SIG-M5 (cell line): ENCODE results near the gene AMER2.

ENCODE experiments used
- DNase-seq: peaks from one replicate; lab custom pipeline; 2025; lab: John Stamatoyannopoulos, UW

The AMER2 gene

DNA sequence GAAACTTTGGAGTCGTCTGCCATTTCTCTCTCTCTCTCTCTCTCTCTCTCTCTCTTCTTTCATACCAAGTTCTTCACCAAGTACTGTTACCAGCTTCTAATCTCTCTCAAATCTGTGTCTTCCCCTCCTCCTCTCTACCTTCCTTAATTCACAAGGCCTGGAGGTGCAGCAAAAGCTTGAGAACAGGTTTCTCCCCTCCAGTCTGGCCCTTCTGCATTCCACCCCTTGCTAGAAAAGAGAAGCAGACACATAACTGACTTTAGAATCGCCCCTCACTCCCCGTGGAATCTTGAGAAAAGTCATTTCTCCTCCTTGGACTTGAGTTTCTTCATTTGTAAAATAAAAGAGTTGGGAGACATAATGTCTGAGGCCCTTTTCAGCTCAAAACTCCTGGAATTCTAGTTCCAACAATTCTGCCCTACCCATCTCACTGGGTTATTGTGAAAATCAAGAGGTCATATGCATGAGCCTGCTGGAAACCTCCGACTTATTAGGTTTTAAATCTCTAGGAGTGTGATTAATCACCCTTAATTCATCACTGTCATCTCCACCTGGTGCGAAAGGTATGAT, 20.4 kb downstream of the AMER2 start:
- DNase-seq, result no peak

DNA sequence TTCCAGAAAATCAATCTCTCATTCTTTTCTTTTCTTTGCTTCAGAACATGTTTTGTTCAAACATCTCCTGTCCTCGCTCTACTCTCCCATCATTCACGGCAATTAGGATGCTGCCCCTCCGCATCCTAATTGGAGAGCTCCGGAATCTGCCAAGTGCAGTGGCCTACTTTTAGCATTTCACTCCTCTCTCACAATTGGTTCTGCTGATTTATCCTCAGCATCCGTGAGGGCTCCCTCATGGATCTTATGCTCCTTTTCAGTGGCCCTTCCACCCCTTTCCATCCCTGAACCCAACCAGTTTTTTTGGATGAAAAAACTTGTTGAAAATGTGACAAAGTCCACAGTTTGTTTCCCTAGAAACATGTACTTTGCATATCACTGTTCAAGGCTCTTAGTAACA, 22.4 kb downstream of the AMER2 start:
- no peak for DNase-seq

DNA sequence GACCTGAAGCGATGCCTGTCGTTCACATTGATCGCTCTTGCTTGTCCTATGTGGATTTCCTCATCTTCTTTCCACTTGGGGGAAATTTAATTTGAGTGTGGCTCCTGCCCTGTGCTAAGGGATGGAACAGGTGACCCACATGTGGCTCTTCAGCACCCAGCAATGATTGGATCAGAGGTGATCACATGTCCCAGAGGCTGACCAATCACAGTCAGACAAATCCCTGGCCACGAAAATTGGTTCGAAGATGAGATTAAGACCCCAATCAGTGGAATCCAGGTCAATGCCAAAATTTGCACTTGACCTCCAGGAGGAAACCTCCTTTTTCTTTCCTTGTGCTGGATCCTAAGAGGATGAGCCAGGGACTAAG, 23.7 kb downstream of the AMER2 start:
- DNase-seq, result no peak

DNA sequence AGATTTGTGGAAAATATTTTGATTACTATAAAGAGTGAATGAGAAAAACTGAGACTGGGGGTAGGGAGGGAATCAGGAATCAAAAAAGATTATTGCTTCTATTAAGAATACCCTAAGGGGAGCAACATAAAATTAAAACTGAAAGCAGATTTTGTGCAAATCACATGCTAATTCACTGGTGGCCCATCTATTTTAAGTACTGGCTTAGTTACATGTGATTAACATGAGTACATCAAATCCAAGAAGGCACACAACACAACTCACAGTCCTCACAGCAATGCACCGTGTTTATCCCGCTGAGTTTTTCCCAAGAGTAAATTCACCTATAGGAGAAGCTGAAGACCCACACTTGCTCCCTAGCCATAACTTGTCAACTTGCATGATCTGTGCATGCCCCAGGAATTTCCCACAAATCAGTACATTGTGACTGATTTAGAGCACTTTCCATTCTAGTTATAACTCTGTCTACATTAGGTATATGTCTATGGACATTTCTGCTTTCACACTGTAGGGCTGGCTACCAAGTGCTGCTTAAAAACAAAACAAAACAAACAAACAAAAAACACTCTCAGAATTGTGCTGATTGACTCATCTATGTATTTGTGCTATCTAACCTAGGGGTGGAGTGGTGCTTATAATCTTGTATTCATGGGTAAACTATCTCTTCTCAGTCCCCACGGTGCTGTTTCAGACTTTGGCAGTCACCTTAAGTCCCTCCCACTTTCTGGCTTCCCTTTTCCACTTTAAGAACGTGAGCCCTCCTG, 24.3 kb downstream of the AMER2 start:
- DNase-seq, result no peak

DNA sequence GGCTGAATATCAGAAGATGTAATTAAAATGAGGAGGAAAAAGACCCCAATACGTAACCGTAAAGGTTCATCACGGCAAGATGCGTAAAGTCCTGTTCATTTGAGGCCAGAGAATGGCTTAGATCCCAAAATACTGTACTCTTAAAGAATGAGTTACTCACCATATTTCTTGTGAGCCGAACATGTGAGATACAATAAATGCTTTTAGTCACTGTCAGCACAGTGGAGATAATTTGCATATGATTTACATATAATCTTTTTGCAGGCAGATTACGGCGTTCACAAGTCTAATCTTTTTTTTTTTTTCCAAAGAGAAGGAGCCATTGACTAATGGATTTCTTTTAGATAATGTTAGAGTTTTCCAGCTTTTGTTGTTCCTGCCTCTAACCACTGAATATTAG, 28.4 kb downstream of the AMER2 start:
- no peak for DNase-seq

DNA sequence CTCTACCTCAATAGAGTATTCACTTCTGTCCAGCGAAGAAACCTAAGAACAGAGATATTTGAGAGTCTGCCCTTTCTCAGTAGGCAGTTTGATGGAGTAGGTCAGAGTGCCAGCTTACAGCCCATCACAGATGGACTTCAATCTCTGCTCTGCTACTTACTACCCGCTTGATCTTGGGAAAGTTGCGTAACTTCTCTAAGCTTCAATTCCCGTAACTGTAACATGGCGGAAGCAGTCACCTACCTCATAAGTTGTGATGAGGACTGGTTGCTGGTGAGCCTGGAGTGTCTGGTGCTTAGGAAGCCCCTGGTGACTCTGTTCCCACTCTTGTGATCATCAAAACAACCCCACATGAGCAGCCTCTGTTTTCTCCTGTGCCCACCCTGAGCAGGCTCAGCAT, 31.0 kb downstream of the AMER2 start:
- no peak for DNase-seq

DNA sequence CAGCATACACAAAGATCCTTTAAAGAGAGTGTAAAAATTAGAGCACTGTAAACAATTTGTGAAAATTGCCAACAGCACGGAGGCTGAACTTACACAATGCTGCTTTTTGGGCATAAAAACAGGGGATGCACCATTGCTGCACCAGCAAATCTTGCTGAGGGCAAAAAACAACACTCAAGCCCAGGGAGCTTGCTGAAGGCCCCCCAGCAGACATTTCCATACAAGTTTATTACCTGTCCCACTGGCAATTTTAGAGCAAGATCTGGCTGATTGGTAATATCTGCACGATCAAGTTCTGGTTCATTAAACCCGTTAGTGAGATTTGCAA, 34.3 kb downstream of the AMER2 start:
- DNase-seq, result no peak

DNA sequence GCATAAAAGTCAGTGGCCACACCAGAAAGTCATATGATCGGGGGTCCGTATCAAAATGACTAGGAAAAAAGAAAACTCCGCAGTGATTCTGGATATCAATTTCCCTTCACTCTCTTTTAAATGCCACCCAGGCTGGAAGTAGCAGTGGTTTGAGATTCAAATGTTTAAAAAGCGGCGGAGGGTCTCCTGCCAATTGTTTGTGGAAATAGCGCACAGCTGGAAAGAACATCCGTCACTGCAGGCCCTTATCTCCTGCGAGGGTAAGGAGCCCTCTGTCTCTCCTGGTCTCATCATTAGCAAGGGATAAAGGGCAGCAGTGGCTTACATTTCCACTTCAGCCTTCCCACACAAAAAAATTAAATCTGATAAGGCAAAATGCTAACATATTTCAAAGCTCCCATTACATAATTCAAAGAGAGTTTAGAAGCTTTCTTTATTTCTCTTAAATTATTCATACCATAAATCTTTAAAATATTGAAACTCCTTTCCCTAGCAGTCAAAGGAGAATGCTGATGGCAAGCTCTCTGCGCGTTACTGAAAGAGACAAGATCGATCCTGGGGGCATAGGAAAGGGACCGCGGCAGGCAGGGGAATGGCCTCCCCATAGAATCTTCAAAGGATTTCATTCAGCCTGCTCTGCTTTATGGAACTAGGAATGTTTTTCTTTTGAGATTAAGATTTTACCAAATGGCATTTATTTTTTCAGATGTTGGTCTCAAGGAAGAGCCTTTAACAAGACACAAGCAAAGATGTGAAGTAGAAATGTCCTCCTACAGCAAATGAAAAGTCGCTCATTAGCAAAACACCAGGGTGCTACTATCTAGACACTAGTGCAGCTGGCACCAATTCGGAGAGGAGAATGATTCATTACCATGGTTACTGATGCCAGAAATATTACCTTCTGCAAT, 35.0 kb downstream of the AMER2 start:
- DNase-seq, result no peak

DNA sequence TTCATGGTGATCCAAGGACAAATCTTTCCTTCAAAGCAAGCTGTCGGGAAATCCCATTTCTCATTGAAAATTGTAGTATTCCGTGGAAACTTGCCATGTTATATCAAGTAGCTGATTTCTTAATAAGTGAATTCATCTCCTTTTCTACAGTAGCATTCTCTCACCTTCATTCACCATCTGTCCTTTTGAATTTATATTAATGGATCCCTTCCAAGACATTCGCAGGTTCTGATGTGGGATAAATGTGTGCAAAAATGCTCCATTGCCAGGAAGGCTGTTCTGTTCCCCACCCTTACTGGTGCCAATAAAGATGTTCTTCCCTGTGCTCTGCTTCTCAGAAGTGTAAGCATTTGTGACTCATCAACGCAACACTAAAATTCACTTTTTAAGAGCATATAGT, 36.2 kb downstream of the AMER2 start:
- DNase-seq, result no peak

DNA sequence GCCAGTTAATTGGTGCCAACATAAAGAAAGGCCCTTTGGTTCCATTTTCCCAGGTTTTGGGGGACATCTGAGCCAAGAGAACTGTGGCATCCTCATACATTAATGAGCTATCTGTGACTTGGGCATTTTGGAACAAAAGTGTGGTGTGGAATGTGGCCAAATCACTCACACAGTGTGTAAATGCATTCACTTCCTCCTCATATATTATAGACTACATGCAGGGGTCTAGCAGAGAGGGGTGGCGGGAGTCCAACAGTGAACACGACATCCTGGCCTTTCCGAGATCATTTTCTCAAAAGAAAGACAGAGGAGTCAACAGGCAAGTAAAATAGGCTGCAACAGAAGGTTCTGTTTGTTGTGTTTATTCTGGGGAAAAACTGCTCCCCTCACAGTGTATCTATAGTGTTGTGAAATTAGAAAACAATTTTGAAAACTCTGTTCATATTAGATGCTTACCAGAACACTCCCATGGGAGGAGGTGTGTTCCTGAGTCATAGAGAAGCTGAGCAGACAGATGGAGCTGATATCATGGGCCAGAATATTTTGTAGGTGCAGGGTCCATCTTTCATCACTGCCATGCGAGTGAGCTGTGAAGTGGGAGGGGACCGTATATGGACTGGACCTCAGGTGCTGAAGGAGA, 39.2 kb downstream of the AMER2 start:
- DNase-seq, result no peak

DNA sequence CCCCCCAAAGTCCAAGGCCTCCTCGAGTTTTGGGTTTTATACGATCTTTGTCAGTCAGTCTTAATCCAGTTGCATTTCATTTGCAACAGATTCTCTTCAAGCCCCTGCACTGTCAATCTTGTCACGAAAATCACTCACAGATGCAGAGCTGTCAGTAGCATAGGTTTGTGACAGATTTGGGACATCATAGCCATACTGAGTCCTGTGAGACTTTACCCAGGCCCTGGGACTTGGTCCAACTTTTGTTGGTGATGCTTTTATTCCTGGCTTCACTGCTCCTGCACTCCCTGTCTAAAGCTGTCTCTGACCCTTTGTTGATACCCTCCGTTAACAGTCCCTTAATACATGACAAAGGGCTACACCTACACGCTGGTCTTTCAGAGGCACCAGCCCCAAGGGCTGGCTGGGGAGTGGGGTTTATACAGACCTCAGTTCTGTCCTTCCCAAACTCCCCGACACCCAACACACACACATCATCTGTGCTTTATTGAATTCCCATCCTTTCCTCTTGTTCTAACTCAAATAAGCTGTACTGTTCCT, 40.1 kb downstream of the AMER2 start:
- DNase-seq, result no peak

DNA sequence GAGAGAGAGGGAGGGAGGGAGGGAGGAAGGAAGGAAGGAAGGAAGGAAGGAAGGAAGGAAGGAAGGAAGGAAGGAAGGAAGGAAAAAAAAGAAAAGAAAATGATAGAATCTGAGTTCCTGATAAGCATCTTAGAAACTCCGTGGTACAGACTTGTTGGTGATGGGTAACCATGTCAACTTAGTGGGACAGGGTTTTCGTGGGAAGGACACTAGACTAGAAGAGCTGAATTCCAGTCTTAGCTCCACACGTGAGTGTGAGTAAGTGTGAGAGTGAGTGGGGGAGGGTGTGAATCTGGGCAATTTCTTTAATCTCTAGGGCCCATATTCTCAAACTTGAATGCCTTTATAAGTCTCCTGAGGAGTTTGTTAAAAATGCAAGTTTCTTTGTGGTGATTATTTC, 41.1 kb downstream of the AMER2 start:
- DNase-seq, result no peak

DNA sequence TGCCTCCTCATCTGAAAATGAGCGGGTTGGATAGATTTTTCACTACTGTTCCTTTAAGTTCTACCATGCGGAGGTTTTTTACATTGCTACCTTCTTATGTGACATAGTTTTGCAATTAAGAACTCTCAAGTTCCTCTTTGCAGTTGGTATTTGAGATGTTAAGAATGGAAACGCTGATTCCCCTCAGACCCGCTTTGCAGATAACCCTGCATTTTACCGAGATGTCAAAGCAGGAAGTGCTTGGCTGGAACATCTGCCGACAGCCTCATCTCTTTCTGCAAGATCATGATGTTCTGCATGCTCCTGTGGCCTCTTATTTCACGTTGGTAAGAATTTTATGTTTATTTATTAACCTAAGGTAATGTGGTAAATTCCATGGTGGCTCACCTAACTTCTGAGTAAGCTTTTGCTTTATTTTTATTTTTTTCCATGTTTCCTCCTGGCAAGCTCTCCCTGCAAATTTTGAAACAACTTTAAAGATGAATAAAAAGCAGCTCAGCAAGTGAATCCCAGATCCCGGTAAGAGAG, 53.6 kb downstream of the AMER2 start:
- DNase-seq, result no peak

DNA sequence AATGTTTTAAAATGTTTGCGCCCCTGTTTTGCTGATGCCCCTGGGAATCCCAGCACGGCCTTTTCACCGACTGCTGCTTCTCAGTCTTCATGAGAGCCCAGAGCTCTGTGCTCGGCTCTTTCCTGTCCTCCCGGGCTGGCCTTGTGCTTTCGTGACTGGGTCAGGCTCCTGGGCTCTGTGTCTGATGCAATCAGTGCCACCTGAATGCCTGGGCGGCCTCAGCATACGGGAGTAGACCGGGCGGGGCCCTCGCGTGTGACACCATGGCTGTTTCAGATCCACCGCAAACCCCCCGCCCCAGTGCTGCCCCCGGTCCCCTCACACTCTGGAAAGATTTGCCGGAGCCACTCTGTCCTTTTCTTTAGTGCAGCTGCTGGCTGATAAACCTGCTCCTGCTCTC, 54.8 kb downstream of the AMER2 start:
- no peak for DNase-seq

DNA sequence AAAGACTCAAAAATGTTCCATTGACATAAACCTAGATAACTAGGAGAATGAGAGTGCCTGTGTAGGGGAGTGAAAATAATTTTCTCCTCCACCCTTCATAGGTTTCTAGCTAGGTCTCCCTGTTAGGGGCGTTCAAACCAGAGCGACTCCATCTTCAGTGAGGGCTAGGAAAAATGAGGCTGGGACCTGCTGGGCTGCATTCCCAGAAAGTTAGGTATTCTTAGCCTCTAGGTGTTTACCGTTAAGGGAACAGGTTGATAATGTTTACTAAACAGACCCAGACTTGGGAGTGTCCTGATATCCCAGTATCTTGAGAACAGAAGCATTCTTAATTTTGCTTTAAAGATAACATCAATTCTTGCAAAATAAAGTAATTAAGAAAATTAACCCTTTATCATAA, 56.0 kb downstream of the AMER2 start:
- DNase-seq, result no peak

DNA sequence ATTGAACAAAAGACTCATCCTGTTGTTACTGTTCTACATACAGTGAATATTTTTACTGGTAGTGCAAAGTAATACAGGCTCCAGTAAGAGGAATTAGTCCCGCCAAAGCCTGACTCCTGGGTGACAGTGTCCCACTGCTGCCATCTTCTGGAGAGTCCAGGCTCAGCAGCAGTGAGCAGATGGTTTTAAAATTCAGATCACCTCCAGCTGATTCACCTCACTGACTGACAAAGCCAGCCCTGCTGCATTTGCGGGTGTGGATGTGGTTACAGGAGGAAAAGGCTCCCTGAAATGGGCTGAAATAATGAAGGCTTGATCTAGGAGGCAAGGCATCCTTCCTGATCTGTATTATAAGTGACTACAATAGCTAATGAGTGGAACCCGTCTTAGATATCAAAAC, 57.9 kb downstream of the AMER2 start:
- no peak for DNase-seq

DNA sequence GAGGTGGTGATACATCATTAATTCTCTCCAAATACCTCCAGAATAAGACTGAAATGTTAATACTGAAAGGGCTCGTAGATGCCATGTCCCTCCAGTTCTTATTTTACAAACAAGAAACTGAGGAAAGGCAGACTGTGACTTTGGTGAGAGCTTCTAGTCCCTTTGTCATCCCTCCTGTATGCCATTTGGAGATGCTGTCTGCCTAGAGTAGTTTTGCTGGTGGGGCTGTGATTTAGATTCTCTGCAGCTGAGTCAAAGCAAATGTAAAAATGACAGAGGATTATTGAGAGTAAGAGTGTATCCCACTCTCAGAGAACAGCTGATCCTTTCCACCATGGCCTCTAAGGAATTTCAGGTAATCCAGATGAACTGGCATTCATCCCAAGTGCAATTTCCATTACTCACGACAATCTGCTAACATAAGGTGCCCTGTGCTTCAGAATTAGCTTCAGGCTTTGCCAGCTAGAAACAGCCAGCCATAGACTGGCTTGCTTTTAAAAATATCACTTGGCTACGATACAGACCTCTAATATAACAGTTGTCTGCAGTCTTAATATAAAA, 59.3 kb downstream of the AMER2 start:
- DNase-seq, result no peak
